Prostate gland (tissue), 2 donors: ENCODE data around the gene BRD3.

Experiments
- POLR2A ChIP-seq: fragments of 450-650 bp; IDR thresholded peaks from one replicate; pipeline ENCODE4 v1.6.1; 2016; ENCODE audit warnings: antibody characterized with exemption, mild to moderate bottlenecking
- TF ChIP-seq, protein P1 (sequence below), 4 experiments: fragments of 200-600 bp in 2 of 4; fragments of 450-650 bp in 2 of 4; sonication (generic) in 2 of 4; IDR thresholded peaks; 1 replicate in 3 of 4; 2 replicates in 1 of 4; pipeline ENCODE4 v1.5.1; 2016 to 2019; ENCODE audit warnings: antibody characterized with exemption in 4 of 4, mild to moderate bottlenecking in 2 of 4, moderate library complexity in 2 of 4

- TF ChIP-seq, protein P1, sequence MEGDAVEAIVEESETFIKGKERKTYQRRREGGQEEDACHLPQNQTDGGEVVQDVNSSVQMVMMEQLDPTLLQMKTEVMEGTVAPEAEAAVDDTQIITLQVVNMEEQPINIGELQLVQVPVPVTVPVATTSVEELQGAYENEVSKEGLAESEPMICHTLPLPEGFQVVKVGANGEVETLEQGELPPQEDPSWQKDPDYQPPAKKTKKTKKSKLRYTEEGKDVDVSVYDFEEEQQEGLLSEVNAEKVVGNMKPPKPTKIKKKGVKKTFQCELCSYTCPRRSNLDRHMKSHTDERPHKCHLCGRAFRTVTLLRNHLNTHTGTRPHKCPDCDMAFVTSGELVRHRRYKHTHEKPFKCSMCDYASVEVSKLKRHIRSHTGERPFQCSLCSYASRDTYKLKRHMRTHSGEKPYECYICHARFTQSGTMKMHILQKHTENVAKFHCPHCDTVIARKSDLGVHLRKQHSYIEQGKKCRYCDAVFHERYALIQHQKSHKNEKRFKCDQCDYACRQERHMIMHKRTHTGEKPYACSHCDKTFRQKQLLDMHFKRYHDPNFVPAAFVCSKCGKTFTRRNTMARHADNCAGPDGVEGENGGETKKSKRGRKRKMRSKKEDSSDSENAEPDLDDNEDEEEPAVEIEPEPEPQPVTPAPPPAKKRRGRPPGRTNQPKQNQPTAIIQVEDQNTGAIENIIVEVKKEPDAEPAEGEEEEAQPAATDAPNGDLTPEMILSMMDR (IDR thresholded peaks at IDR 0.05) = no peak
- no peak for TF ChIP-seq POLR2A
These were observed 52.9 kb downstream of the BRD3 start for GRCh38 chr9:134014946-134015345.
